CD4-positive, alpha-beta T cell treated with Interleukin-4 for 1 hour (primary cell): Measurements from ENCODE around the gene ASIC2.

Experiments
- DNase-seq, 2 donors: peaks; one replicate each; pipeline ENCODE4 v3.0.0-alpha.2; 2020 to 2022

Gene ASIC2

GRCh38 chr17:33292981-33293867, at the start of gene ASIC2:
TSS of gene ASIC2 (minus strand) at chr17:33293295.
- no peak for DNase-seq

GRCh38 chr17:33342025-33342424, 48.9 kb upstream of the ASIC2 start:
- no peak for DNase-seq

GRCh38 chr17:33338242-33338641, 45.1 kb upstream of the ASIC2 start:
- DNase-seq = no peak

- DNase-seq = no peak
These were observed 42.5 kb upstream of the ASIC2 start for GRCh38 chr17:33335491-33336173.

GRCh38 chr17:33334703-33335102, 41.6 kb upstream of the ASIC2 start:
- no peak for DNase-seq

GRCh38 chr17:33330877-33331276, 37.8 kb upstream of the ASIC2 start:
- DNase-seq = no peak

GRCh38 chr17:33328129-33328528, 35.0 kb upstream of the ASIC2 start:
- DNase-seq = no peak

GRCh38 chr17:33324736-33325135, 31.6 kb upstream of the ASIC2 start:
- DNase-seq = no peak

- no peak for DNase-seq
These were observed 29.0 kb upstream of the ASIC2 start for GRCh38 chr17:33322063-33322462.

- no peak for DNase-seq
These were observed 25.1 kb upstream of the ASIC2 start for GRCh38 chr17:33318241-33318640.

GRCh38 chr17:33316746-33317145, 23.7 kb upstream of the ASIC2 start:
- DNase-seq = no peak

- no peak for DNase-seq
These were observed 17.2 kb upstream of the ASIC2 start for GRCh38 chr17:33310296-33310695.

GRCh38 chr17:33303254-33303653, 10.2 kb upstream of the ASIC2 start:
- DNase-seq = no peak

- no peak for DNase-seq
These were observed 9.3 kb upstream of the ASIC2 start for GRCh38 chr17:33302394-33302793.

GRCh38 chr17:33300241-33300640, 7.1 kb upstream of the ASIC2 start:
- no peak for DNase-seq

- DNase-seq = no peak
These were observed 6.0 kb upstream of the ASIC2 start for GRCh38 chr17:33299115-33299514.

GRCh38 chr17:33297643-33298042, 4.5 kb upstream of the ASIC2 start:
- DNase-seq = no peak

GRCh38 chr17:33294994-33295393, 1.9 kb upstream of the ASIC2 start:
- no peak for DNase-seq

- no peak for DNase-seq
These were observed 704 bp downstream of the ASIC2 start for GRCh38 chr17:33292201-33292980.

- DNase-seq = no peak
These were observed 1.6 kb downstream of the ASIC2 start for GRCh38 chr17:33291248-33292200.

- no peak for DNase-seq
These were observed 2.8 kb downstream of the ASIC2 start for GRCh38 chr17:33290253-33290652.

- no peak for DNase-seq
These were observed 4.1 kb downstream of the ASIC2 start for GRCh38 chr17:33288954-33289353.
